HG03196 (cell line): ENCODE results near the gene CCN5.
"Not testable (repeated sequence)": the region's sequence is repeated elsewhere in the genome, so short reads cannot be mapped to it uniquely, and the experiment has no call there.

Experiments used
- ATAC-seq: cut with Tn5 transposase; IDR thresholded peaks from one replicate; pipeline ENCODE4 v1.9.1; 2021; ENCODE audit not compliant: unreplicated experiment

The CCN5 gene

GRCh38 chr20:44756011-44756688, 41.0 kb downstream of the CCN5 start:
- no peak for ATAC-seq

DNA sequence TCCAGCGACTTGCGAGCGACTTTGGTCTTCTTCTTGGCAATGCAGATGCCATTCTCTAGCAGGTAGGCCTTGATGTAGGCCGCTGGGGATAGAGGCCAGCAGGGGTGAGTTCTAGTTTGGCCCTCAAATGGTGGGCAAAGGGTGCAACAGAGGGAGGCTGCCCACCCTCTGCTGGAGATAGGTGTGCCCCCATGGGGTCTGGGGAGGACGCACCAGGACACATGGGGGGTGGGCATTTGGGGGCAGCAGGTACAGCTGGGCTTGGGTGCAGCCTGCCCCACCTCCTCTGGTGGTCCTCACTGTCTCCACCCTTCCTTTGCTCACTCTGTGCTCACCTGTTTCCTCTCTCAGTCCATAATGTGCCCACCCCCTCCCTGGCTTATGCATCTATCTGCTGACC, 41.8 kb downstream of the CCN5 start:
- no peak for ATAC-seq

DNA sequence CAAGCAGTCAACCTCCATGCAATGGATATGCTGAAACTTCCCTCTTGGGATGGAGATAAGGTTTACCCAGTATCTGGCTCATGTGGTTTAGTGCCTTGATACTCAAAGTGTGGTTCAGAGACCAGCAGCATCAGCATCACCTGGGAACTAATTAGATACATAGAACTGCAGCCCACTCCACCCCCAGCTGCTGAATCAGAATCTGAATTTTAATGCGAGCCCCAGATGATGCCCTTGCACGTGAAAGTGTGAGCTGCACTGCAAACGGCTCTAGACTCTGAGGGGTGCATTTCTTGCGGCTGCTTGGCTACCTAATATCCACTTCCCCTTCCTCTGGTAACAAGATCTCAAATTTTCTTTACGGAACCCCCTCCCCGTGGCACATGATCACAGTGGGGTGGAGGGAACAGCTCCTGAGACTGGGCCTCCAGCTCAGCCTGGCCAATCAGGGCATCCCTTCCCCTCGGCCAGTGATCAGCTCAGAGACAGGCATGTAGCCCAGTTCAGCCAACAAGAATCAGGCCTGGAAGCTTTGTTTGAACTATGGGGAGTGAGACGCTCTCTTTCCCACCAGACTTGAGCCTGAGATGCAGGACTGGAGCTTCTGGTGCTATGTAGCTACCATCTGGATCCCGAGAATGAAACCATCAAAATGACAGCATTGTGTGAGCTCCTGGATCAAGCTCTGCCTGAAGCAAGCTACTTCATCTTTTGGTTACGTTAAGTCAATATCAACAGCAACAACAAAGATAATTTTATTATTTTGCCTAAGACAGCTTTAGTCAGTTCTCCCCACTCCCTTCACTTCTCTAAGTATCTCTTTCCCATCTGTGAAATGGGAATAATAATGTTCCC, 43.3 kb downstream of the CCN5 start:
- ATAC-seq = no peak

DNA sequence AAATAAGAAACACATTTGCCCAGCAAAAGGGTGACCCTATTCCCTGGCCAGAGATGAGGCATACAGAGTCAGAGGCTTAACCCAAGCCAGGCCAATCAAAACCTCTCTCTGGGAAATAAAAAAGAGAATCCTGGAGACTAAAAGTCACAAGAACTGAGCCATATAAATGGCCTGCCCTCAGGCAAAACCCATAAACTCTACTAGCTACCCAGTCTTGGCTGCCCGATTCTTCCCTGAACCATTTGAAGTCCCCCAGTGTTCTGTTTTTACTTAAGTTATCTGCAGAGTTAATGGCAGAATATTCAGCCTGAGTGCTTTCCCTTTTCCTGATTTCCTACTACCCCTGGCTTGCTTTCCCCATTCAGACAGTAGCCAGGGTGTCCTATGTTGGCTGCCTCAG, 44.4 kb downstream of the CCN5 start:
- ATAC-seq = no peak

- no peak for ATAC-seq
Measured at GRCh38 chr20:44761423-44761822, 46.3 kb downstream of the CCN5 start.

DNA sequence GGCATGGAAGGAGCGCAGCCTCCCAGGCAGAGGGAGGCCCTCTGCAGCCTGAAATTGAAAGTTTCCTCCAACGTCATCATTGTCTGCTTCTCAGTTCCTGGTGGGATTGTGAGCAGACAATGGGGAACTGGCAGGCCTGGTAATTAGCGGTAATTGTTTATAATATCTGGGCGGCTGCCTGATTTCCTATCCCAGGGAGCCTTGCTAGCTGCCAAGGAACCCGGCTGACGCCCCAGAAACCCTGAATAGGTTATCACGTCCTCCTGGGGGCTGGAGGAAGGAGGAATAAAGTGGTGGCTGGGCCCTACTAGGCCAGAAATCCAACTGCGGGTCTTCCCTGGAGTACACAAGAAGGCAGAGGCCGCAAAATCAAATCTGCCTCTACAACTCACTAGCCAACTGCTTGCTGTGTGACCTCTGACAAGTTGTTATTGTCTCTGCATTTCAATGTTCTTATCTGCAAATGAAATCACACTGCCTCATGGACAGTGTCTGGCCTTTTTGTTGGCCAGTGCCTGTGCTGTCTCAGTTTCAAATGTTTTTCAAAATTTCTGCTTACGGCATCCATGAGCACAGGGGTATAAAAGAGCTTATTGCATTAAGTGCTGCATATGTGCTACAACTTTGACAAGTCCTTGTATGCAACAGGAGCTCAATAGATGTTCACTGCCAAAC, 47.4 kb downstream of the CCN5 start:
- ATAC-seq = no peak

DNA sequence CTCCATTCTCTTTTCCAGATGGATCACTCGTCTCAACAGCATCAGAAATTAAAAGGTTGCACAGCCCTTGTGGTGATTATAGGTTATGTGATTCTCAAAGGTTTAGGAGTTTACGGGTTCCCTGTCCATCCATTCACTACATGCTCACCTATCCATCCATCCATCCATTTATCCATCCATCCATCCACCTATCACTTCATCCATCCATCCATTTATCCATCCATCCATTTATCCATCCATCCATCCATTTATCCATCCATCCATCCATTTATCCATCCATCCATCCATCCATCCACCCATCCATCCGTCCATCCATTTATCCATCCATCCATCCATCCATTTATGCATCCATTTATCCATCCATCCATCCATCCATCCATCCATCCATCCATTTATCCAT, 48.6 kb downstream of the CCN5 start:
- ATAC-seq = not testable (repeated sequence)

GRCh38 chr20:44765091-44765490, 49.9 kb downstream of the CCN5 start:
- no peak for ATAC-seq

GRCh38 chr20:44765701-44766347, 50.7 kb downstream of the CCN5 start:
- ATAC-seq = no peak

GRCh38 chr20:44768256-44768655, 53.1 kb downstream of the CCN5 start:
- no peak for ATAC-seq

GRCh38 chr20:44768854-44769480, 53.8 kb downstream of the CCN5 start:
- no peak for ATAC-seq

- ATAC-seq = no peak
Measured at GRCh38 chr20:44769481-44769863, 54.3 kb downstream of the CCN5 start.

DNA sequence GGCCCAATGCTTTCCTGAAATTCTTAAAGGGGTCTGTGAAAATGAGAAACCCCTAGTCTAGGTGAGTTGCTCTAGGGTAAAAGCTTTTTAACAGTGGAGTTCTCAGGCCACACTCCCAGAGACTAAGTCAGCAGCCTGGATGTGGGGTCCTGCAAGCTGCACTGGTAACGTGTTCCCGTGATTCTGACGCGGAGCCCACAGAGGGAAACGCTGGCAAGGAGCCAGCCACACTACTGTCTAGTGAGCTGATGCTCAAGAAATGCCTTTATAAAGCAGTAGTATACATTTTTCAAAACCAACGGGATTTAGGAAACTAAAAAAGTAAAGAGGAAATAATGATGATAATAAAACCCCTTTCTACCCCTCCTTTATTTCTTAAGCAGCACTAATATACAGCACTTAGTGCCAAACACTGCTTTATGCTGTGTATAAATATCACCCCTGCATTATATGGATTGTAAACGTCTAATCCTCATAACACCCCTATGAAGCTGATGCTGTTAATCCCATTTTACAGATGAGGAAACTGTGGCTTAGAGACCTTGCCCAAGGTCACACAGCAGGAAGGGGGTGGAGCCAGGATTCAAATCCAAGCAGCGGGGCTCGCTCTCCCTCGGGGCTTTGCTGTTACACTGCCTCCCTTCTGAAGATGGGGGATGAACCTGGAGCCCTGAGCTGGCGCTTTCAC, 55.5 kb downstream of the CCN5 start:
- ATAC-seq = no peak

GRCh38 chr20:44771172-44771535, 56.0 kb downstream of the CCN5 start:
- no peak for ATAC-seq

DNA sequence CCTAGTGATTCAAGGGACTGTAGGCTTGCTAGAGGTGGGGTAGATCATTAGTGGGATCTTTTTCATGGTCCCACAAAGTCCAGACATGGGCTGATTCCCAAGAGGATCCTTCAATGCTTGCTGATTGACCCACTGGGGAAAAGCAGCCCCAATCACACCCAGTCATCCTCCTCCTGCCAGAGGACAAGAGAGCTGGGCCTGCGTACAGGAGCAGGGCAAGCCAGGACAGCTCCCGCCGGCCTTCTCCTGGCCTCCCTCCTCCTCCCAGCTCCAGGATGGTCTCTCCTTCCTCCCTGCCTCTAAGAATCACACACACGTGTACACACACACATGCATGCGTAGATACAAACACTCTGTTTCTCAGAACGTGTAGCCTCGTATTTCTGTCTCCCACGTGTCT, 57.5 kb downstream of the CCN5 start:
- no peak for ATAC-seq

GRCh38 chr20:44773070-44773829, 58.1 kb downstream of the CCN5 start:
- no peak for ATAC-seq

GRCh38 chr20:44776980-44777379, 61.8 kb downstream of the CCN5 start:
- no peak for ATAC-seq
